ENCODE data around the gene SUSD3.

Gene SUSD3

DNA sequence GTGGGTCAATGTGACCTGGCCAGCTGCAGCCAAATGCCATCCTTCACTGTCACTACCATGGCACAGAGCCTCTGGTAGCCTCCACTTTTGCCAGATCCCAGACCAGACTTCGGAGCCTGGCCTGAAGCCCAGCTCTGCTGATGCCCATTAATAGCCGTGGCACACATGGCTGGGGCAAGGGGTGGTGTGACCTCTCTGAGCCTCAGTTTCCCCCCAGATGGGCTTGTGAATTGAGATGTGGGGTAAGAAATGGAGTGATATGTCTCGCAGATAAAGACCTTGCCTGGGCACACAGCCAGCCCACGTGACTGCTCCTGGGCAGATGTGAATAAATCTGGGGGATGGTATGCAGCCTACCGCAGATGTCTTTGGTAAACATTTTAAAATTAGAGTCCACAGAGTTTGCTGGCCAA, 13.9 kb downstream of the SUSD3 start:
- in situ Hi-C loops (cut with MboI; ENCODE audit: low sequenced_read_pairs): no loop called here

DNA sequence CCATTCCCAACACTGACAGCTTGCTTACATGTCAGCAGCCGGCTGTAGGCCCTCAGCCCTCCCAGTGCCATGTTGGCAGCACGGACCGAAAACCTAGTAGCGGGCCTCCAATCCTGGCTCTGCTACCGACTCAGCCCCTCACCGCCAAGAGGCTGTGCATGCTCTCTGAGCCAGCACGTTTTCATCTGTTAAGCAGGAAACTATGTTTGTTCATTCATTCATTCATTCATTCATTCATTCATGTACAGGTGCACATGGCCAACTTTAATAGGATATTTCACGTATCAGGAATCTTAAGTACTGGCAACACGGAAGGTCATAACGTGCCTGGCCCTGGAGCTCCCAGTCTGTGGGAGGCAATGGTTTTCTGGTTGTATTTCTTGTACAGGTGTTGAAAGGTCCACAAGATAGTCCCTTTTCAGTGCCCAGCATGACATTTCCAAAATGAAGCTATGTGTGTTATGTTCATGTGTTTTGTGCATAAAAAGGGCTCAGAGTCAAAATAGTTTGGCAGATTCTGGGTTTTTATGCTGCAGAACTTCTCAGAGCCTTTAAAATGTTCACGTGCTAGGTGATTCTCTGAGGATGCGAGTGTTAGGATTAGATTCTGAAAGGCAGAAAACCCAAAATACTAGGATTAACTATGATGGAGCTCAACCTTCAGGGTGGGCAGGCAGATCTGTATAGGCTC, 17.7 kb downstream of the SUSD3 start:
- in situ Hi-C loops (cut with MboI; ENCODE audit: low sequenced_read_pairs): no loop called here

DNA sequence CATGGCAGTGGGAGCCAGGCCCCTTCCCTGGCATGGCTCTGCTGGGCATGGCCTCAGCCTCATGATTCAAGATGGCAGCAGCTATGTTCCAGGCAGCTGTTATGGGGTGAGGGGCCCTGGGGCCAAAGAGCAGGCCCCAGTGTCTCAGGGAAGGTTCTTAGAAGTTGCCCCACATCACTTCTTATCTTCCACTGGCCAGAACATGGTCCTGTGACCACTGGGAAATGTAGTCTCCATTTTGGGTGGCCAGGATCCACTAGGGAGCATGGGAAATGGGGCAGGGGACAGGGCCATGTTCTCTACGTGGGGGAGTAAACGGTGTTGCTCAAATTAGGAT, 18.3 kb downstream of the SUSD3 start:
- in situ Hi-C loops (cut with MboI; ENCODE audit: low sequenced_read_pairs): no loop called here

DNA sequence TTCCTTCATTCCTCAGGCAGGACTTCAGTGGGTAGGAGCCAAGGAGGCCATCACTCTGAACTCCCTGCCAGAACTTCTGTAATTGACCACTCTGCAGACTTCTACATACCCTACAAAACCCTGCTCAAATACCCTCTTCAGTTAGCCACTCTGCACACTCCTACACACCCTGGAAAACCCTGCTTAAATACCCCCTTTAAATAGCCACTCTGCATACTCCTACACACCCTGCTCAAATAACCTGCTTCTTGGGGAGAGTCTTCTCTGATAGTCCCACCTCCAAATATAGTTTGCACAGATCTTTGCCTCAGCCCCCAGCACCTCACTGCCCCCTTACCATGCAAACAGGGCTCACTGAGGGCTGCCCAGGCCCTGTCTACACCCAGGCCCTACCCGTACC, 18.9 kb downstream of the SUSD3 start:
- in situ Hi-C loops (cut with MboI; ENCODE audit: low sequenced_read_pairs): no loop called here

DNA sequence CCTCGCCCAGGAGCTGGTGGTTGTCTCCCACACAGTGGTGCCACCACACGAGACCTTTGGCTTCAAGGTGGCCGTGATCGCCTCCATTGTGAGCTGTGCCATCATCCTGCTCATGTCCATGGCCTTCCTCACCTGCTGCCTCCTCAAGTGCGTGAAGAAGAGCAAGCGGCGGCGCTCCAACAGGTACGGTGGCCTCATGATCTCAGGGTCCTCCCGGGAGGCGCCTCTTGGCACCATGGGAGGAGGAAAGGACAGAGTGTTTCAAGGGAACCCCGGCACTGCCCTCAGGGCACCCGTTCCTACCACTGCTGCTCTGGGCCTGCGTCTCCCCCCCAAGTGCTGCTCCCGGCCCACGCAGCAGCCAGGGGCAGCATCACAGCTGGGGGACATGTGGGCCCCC, 19.3 kb downstream of the SUSD3 start:
- in situ Hi-C loops (cut with MboI; ENCODE audit: low sequenced_read_pairs): no loop called here

DNA sequence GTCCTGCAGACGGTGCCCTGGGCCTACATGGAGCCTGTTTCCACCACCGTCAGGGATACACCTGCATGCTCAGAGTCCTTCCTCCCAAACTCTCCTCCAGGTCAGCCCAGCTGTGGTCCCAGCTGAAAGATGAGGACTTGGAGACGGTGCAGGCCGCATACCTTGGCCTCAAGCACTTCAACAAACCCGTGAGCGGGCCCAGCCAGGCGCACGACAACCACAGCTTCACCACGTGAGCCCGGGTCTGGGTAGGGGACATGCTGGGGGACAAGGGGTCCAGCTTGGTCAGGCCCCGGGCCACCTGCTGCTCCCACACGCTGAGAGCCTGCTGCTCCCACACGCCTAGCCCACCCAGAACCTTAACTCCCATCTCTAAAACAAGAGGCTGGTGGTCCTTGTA, 20.9 kb downstream of the SUSD3 start:
- in situ Hi-C loops (cut with MboI; ENCODE audit: low sequenced_read_pairs): no loop called here

DNA sequence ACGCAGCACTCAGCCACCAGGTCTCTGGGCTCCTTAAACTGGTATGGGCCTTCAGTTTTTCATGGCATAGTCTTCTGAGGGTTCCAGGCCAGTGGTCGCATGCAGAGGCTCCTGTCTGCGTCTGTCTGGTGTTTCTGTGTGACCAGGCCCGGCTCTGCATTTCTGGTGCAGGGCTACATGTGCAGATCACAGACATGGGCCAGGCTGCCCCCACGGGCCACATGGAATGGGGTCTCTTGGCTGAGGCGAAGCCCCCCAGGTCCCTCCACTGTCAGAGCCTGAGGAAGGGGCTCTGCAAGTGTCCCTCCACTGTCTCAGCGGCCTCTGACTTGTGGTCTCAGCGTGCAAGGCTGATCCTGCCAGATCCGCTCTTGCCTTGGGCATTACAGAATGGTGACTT, 21.9 kb downstream of the SUSD3 start:
- in situ Hi-C loops (cut with MboI; ENCODE audit: low sequenced_read_pairs): no loop called here

DNA sequence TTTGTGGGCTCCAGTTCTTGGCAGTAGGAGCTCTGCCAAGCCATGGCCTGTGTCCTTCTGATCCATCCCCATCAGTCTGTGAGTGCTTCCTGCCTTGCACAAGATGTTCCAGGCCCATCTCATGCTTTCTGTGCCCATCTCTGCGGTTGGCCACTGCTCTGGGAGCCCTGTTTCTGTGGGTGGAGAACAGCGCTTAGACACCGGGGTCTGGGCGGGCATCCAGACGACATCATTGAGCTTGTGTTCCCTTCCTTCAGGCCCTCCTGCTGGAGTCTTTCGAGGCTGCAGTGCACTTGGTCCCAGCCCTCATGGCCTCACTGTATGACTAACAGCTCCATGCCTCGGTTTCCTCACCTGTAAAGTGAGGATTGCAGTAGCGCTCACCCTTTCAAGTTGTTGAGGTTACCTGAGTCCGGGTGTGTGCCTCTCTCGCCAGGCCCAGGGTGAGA, 22.6 kb downstream of the SUSD3 start:
- in situ Hi-C loops (cut with MboI; ENCODE audit: low sequenced_read_pairs): no loop called here

DNA sequence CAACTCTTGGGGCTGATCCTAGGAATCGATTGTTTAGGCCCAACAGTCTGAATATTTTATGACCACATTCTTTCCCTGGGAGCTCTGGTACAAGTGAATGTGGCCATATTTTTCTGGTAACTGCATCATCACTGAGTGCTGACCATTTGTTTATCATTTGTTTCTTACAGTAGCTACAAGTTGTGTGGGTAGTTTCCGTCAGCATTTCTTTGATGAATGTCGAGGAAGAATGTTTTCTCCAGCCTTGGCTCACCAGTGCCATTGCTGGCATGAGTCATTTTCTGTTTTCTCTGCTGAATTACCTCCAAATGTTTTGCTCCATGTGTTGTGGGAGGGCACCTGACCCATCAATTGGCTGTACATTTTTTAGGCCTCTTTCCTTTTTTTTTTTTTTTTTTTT, 23.4 kb downstream of the SUSD3 start:
- in situ Hi-C loops (cut with MboI; ENCODE audit: low sequenced_read_pairs): no loop called here

DNA sequence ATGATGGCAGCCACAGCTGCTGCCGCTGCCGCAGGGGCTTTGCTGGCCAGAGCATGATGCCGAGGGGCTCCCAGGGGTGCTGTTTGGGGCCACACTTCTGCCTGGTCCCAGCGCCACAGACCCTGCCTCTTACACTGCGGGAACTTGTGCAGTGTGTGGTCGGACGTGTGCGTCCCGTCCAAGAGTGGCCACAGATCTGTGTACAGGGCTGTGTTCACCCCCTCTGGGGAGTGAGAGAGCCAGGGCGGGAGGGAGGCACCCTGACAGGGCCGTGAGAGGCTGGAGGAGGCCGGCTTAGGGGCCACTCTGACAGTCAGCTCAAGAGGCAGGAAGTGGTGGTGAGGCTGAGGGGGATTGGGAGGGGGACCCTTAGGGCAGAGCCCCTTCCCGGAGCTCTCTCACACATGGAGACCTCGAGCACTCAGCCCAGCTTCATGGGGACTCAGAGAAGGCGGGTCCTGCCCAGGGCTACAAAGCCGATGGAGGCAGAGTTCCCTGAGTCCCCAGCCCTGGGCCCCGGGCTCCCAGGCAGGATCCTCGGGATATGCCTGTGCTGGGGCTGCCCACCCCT, 24.4 kb downstream of the SUSD3 start:
- in situ Hi-C loops (cut with MboI; ENCODE audit: low sequenced_read_pairs): no loop called here

DNA sequence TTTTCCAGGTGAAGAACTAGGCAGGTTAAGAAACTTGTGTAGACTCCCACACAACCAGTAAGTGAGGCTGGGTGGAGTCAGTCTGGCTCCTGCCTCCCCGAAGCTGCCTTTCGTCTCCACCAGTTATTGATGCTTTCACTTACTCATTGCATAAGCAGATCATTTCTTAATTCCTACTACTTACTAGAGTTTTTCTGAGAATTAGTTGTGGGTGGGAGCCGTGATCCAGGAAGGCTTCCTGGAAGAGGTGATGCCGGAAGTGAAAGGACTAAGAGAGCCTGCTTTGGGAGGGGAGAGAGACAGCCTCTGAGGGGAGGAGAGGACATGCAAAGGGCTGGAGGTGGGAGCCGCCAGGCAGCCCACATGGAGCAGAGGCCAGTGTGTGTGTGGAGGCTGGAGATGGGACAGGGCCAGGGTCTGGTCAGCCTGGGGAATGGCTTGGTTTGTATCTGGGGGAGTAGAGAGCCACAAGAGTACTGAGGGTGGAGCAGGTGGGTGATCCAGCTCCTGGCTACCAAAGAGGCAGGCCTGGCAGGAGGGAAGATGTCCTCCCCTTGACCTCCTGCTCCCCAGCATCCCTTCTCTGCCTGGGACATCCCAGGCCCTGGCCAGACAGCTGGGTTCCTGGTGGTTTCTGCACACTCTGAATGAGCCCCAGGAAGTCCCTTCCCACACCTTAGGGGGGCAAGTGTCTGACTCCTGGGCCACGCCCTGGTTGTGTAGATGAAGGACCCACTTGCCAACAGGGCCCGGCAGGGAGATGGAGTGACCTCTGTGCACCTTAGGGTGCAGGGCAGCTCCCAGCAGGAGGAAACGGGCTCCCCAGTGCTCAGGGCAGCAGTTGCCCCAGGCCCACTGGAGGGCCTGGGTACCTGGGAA, 25.3 kb downstream of the SUSD3 start:
- in situ Hi-C loops (cut with MboI; ENCODE audit: low sequenced_read_pairs): no loop called here

DNA sequence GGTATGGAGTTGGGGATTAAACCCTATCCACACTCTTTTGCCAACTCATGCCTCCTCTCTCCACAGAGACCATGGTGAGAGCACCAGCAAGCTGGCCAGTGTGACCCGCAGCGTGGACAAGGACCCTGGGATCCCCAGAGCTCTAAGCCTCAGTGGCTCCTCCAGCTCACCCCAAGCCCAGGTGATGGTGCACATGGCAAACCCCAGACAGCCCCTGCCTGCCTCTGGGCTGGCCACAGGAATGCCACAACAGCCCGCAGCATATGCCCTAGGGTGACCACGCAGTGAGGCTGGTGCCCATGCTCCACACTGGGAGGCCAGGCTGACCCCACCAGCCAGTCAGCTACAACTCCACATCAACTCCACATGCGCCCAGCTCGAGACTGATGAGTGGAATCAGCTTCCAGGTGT, 26.0 kb downstream of the SUSD3 start:
- in situ Hi-C loops (cut with MboI; ENCODE audit: low sequenced_read_pairs): no loop called here

DNA sequence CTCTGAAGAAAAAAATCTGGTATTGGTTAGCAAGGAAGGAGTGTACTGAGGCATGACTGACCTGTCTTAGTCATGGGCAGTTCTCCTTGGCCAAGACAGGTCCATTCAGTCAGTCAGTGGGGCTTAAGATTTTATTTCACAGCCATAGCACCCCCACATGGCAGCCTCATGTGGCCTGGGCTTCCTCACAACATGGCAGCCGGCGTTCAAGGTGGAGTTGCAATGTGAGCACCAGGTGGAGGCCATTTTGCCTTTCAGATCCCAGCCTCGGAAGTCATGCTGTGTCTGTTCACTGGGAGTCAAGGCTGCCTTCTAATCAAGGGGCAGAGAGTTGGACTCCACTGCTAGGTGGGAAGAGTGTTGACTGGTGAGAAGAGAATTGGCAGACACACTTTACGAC, 27.2 kb downstream of the SUSD3 start:
- in situ Hi-C loops (cut with MboI; ENCODE audit: low sequenced_read_pairs): no loop called here

DNA sequence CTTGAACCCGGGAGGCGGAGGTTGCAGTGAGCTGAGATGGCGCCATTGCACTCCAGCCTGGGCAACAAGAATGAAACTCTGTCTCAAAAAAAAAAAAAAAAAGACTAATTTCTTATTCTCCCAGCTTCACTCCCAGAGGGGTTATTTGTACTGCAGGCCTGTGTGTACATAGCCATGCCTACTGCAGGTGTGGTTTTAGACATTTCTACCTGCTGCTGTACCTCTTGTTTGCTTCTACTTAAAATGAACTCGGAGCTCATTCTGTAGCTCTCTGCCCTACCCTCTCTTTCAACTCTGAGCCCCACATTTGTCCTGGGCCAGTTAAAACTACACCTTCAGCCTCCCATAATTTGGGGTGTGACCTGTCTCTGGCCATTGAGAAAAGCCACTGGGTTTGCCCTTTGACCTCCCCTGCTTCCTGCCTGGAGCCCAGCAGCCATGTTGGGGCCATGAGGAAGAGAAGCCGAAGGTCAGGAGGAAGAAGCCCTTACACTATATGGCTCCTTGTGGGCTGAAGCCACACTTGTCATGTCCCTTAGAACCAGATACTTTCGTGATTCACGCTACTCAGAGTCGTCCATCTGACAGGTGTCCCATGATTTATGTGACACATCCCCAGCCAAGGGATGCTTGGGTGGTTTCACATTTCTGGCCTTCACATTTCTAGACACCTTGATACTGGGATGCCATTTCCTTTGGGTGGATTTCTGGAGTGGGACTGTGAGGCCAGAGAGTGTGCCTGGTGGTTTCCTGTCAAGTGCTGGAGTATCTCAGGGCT, 28.1 kb downstream of the SUSD3 start:
- in situ Hi-C loops (cut with MboI; ENCODE audit: low sequenced_read_pairs): no loop called here

DNA sequence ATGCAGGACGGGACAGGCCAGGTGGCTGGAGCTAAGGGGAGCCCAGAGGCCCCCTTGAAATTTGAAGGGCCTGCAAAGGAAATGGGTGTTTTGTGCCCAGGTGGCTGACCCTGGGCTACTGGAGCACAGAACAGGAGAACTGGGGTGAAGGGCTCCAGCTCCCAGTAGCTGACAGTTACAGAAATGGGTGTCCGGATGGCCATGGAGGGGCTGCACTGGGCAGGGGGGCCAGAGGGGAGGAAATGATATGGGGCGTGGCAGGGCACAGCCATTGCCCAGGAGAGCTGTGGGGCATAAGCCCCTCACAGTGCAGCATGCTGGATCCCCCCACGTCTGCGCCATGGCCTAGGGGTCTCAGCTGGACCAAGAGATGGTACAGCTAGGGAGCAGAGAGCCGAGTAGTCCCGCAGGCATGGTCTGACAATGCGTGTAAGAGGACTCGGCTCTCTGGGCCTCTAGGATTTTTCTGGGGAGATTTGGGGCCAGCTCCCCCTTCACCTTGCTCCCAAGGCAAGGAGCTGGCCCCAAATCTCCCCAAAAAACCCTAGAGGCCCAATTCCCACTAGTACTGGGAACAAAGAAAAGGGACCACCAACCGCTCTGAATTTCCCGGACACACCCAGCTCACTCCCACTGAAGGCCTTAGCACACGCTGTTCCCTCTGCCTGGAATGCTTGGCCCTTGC, 29.6 kb downstream of the SUSD3 start:
- in situ Hi-C loops (cut with MboI; ENCODE audit: low sequenced_read_pairs): no loop called here

DNA sequence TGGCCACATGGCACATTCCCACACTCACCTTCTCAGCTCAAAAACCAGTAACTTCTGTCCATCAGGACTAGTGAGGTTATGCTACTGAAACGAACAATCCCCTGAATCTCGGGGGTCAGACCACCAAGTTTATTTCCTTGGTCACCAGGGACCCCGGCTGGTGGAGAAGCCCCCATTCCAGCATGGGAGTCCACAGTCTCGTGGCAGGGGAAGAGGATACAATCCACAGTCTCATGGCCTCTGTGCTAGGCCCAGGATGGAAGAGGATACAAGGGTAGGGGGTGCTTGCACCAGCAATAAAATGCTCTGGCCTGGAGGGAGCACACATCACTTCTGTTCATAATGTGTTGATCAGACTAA, 30.1 kb downstream of the SUSD3 start:
- in situ Hi-C loops (cut with MboI; ENCODE audit: low sequenced_read_pairs): no loop called here

DNA sequence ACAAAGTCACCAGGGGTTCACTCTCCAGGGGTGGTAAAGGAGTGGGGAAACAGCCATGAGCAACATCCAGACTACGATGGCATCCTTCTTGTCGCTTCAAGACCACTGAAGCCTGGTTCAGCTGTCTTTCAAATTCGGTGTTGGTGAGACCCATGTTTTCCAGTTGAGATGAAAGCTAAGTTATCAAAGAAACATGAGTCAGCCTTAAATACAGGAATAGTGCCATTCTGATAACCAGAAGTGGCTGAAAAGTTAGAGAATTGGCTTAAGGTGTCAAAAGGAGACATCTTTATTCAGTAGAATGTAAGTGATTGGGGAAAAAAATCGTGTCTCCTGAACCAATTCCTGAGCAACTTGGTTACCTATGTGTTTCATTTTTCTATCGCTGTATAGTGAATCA, 30.5 kb downstream of the SUSD3 start:
- in situ Hi-C loops (cut with MboI; ENCODE audit: low sequenced_read_pairs): no loop called here

DNA sequence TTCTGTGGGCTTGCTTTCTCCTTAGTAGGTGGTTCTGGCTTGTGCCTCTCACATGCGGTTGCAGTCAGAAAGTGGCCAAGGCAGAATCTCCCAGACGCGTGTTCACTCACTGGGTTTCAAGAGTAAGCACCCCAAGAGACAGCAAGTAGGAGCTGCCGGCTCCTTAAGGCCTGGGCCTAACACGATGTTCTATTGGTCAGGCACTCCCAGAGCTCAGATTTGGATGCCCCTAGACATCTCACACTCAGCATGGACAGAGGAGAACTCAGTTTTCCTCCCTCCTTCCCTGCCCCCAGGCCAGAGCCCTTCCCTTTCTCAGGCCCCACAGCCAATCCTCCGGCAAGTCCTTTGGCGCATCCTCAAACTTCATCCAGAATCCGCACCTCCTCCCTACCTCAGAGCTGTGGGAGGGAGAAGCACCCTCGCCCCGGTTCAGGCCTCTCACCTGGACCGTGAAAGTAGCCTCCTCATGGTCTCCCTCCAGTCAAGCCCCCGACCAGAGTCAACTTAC, 31.0 kb downstream of the SUSD3 start:
- in situ Hi-C loops (cut with MboI; ENCODE audit: low sequenced_read_pairs): no loop called here

DNA sequence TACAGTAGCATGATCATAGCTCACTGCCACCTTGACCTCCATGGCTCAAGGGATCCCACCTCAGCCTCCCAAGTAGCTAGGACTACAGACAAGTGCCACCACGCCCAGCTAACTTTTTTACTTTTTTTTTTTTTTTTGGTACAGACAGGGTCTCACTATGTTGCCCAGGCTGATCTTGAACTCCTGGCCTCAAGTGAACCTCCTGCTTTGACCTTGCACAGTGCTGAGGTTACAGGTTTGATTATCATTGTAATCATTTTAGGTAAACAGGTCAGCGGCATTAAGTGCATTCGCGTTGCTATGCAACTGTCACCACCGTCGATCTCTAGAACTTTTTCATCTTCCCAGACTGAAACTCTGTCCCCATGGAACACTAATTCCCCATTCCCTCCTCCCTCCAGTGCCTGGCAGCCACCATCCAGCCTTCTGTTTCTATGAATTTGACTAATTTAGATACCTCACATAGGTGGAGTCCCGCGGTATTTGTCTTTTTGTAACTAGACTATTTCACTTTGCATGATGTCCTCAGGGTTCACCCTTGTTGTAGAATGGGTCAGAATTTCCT, 31.7 kb downstream of the SUSD3 start:
- in situ Hi-C loops (cut with MboI; ENCODE audit: low sequenced_read_pairs): no loop called here

DNA sequence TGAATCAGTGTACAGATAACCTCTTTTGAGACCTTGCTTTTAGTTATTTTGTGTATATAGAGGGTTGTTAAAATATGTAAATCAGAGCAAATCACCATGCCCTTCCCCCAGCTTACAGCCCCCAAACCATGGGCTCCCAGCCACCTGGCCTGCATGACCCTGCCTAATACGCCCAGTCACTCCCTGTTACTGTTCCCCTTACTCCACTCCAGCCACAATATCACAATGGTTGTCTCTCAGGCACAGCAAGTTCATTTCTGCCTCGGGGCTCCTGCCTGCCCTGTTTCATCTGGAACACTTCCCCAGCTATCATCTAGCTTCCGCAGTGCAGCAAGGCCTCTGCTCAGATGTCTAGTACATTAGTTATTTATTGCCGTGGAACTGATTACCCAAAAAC, 32.6 kb downstream of the SUSD3 start:
- in situ Hi-C loops (cut with MboI; ENCODE audit: low sequenced_read_pairs): no loop called here

Data from HL-60/S4 (cell line).